8988T (cell line): Measurements from ENCODE around the gene EPN2.

ENCODE experiments used
- DNase-seq: peaks from one replicate; pipeline ENCODE4 v3.0.0; 2011

EPN2 gene

DNA sequence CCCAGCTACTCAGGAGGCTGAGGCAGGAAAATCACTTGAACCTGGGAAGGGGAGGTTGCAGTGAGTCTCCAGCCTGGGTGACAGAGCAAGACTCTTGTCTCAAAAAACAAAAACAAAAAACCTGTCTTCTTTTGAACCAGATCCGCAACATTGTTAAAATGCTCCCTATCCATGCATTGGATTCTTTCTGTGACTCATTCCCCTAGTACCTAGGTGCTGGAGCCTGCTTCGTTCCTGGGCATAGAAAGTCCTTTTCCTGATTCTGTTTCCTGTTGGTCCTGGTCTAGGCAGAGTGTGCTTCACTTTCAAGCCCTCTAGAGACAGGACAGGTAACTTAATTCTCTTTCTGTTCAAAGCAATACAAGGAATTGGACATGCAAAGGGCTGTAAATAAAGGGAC is 5.2 kb downstream of the EPN2 start:
- DNase-seq: no peak

- no peak for DNase-seq
Observed at GRCh38 chr17:19242926-19243325, 5.8 kb downstream of the EPN2 start.

GRCh38 chr17:19243838-19244237 is 6.7 kb downstream of the EPN2 start:
- DNase-seq: no peak

DNA sequence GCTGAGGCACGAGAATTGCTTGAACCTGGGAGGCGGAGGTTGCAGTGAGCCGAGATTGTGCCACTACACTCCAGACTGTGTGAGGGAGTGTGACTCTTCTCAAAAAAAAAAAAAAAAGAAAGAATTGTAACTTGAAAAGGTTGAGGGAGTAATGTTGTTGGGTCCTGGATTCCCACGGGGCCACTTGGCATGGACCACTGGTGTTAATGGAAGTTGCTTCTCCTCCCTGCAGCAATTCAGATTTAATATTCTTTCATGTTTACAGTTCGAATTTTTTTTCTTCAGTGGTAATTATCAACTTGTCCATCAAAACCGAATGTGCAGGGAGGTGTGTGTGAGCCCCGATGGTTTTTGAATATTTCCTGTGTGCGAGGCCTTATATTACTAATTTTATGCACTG is 7.2 kb downstream of the EPN2 start:
- no peak for DNase-seq

DNA sequence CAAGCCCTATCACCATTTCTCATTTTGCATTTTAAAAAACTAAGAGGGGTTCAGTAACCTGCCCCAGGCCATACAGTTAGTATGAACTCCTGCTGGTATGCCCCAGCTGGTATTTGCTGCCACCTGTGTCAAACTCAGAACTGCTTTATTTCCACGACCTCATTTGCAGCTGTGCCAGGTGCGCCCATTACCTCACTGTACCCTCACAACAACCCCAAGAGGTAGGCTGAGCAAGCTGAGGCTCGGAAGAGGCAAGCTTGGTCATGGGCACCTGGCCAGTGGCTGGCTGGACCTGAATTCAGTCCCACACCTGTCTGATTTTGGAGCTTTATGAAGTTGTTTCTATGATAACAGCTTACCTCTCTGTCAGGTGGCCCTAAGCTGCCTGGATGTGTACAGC is 7.6 kb downstream of the EPN2 start:
- no peak for DNase-seq

- no peak for DNase-seq
Observed at GRCh38 chr17:19247473-19247872, 10.3 kb downstream of the EPN2 start.

DNA sequence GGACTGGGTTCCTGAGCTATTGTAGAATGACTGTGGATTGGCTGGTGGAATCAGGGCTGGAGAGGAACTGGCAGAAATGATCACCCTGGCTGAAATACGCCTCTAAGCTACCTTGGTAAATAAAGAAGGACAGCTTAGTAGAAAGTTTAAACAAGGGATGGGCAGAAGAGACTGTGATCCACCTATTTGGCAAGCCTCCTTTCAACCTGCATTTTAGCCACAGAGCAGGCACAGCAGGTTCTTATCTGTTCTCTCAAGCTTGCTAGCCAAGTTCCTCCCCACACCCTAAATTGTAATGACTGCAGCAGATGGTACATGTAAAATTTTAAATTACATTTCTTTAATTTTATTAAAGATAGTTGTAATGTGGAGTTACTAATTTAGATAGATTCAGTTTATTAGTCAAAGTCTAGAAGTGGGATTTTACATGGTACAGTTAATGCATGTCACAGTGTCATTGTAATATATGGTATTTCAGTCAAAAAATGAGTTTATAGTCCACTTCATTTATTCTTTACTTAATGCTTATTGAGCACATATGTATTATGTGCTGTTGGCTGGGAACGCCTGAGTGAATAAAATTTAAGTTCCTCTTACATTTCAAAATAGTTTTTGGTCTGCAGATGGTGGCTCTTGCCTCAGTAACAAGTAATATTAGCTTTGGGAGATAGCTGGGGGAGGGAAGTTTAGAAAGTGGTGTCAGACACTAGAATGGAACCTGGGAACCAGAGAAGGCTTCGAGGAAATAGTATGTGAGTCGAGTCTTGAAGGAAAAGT is 11.2 kb downstream of the EPN2 start:
- no peak for DNase-seq

DNA sequence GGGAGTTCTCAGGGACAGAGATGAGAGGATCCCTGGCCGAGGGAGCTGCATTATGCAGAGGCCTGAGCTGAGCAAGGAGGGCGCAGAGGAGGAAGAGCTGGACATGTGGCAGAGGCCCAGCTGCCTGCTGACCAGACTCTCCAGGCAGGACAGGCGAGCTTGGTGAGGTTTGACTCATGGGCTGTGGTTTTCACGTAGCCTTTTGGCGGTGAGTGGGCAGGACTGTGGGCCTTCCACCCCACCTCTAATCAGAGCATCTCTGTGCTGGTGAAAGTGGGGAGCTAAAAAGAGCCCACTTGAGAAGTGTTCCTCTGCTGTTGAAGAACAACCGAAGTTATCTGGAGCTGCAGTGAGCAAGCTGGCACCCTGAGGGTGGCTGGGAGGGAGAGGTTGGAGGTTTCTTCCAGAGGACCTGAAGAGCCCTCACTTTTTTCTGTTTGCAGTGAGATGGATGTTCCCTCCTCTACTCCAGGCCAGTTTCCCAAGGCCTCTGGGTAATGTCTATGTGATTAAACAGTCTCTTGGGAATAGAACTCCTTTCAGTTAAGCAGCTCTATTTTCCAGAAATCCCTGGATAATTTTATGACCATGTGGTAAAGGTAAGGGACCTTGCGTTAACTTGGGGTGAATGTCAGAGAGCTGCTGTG is 11.9 kb downstream of the EPN2 start:
- no peak for DNase-seq

GRCh38 chr17:19249681-19250080 is 12.5 kb downstream of the EPN2 start:
- no peak for DNase-seq

DNA sequence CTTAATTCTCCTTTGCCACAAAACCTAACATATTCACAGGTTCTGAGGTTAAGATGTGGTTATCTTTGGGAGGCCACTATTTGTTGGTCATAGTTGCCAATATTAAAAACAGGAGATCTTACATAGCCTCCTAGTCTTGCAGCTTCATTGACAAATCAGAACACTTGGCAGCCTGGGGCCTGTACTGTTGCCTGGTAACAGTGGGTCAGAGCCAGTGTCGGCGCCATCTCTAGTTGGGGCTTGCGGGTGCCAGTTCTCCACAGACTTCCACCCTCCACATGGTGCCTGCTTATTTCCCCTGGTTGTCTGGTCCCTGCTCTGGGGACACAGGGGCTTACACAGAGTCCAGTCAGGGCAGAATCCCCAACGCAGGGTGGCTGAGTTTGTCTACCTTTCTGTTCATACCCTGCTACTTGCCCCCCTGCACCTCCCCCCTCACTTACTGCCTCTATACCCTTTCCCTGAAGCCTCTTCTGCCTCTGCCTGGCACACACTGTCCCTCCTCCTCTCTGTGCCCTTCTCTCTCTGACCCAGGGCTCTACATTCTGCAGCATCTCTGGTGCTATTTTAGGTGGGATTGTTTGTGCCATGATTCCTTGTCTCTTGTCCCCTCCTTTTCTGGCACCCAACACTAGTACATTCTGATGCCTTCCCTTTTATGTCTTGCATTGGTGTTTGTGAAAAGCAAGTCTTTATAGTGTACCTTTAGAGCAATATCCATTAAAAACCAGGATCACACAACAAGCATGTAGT is 13.4 kb downstream of the EPN2 start:
- no peak for DNase-seq

GRCh38 chr17:19253112-19253511 is 15.9 kb downstream of the EPN2 start:
- no peak for DNase-seq

DNA sequence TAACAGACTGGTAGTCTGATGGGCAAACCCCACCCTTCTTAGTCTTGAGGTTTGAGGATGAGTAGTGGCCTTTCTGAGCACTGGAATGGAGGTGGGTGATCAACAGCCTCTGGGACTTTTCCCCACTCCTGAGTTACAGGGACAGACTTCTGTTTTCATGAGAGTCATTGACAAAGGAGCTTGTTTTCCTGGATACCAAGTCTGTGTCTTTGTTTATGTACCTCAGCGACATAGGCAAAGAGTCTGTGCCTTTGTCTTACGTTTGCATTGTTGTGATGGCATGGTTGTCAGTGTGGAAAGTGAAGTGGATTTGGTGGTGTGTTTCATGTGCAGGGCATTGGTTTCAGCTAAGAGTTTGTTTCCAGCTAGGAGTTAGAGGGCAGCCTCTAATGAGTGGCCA is 17.5 kb downstream of the EPN2 start:
- DNase-seq: no peak

GRCh38 chr17:19255279-19255678 is 18.1 kb downstream of the EPN2 start:
- DNase-seq: no peak

DNA sequence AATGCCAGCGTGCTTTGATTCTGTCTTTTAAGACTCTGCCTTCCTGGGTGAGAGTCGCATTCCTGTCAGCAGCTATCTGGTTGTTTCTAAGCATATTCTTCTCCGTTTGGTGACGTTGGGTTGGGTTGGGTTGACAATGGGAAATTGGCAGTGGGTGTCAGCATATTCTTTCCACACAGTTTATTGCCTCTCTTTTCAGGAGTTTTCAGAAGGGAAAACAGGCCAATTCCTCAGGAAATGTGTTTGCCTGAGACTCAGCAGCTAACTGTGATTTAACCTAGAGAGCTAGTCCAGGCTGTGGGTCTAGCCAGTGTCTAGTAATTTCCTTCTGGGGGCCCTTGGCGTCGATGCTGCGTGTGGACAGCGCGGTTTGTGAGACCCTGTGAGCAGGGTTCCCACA is 21.2 kb downstream of the EPN2 start:
- no peak for DNase-seq

GRCh38 chr17:19260958-19261357 is 23.8 kb downstream of the EPN2 start:
- DNase-seq: no peak

DNA sequence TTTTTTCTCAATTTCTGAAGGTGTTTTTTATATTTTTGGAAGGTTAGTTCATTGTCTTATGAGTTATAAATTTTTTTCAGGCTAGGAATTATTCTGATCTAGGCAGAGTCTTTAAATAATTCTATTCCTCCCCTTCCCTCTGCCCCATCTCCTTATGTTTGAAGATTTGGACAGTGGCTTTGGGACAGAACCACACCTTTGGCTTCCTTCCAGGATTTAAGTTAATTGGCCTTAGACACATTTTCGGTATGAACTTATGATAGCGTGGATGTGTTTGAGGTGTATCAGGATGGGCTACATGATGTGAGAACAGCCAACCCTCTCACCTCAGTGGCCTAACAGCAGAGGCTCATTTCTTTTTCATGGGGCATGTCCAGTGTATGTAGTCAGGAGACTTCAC is 24.3 kb downstream of the EPN2 start:
- DNase-seq: no peak

DNA sequence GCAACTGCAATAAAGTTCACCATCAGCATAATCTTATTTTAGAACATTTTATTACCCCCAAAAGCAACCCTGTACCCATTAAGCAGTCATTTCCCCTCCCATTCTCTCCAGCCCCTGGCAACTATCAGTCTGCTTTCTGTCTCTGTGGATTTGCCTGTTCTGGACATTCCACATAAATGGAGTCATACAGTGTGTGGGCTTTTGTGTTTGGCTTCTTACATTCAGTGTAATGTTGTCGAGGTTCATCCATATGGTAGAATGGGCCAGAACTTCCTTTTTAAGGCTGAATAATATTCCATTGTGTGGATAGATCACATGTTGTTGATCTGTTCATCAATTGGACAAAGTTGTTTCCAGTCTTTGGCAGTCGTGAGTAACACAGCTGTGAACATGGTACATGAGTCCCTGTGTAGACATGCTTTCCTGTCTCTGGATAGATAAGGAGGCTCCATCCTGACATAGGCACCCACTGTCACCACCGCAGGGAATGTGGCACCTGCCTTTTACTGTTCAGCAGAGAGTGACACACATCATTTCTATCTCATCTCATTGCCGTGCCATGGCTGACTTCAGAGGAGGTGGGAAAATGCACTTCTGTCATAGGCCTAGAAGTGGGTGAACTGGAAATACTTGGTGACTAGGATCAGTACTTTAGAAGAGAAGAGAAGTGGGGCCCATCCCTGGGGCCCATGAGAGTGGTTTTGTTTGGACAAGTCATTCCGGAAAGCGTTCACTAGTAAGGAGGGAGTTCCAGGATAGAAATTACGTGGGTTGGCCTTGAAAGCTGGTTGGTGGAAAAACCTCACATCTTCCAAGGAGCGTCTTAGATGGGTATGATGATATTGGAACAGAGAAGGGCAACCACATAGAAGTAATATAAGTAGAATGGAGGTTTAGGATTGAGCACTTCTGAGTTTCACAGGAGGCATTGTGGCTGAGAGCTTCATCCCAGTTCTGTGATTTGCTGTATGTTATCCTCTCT is 25.8 kb downstream of the EPN2 start:
- no peak for DNase-seq

- no peak for DNase-seq
Observed at GRCh38 chr17:19263641-19264051, 26.5 kb downstream of the EPN2 start.

DNA sequence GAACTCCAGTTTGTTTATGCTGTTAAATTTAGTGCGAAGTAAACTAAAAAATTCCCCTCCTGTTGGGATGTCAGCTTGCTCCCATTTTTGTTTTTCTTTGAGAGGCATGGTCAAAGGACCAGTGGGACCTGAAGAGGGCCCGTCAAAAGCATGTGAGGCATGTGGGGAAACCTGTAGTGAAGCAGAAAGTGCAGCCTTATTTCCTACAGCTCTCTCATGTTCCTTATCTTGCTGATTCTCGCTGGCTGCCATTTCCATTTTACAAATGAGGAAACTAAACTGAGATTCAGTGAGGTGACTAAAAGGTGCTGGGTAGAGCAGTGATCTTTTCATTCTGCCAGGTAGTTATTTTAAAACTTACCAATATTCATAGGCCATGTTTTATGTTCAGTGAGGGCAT is 27.1 kb downstream of the EPN2 start:
- no peak for DNase-seq

DNA sequence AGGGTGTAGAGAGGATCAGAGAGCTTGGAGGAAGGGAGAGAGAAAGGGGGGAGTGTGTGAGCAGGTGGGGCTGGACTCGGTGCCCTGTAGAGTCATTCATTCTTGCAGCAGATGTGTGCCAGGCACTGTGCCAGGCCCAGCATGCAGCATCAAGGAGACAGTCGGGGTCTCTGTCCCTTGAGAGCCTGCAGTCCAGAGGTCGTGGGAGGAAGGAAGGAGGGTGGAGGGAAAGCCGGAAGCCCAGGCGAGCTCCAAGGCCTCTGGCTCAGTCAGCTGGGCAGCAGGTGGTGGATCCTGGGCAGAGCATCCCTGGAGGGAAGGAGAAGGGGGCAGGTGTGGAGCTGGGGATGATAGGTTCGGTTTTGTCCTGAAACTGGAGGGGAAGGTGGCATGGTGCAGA is 27.5 kb downstream of the EPN2 start:
- DNase-seq: no peak

DNA sequence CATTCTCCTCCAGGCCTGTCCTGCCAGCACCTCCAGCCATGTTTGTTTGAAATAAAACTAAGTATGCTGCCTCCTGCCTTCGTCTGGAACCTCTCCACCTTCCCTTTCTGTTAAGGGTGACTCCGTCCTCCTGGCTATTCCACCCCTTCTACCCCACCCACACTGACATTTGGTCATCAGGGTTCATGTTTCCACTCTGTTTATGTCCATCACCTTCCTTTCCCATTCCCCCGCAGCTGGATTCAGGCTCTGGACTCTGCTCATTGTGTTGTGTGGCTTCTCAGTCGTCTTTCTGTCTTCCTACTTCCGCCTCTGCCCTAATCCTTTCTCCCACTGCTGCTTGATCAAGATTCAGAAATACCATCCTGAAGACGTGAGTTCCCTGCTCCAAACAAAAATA is 28.6 kb downstream of the EPN2 start:
- DNase-seq: no peak

DNA sequence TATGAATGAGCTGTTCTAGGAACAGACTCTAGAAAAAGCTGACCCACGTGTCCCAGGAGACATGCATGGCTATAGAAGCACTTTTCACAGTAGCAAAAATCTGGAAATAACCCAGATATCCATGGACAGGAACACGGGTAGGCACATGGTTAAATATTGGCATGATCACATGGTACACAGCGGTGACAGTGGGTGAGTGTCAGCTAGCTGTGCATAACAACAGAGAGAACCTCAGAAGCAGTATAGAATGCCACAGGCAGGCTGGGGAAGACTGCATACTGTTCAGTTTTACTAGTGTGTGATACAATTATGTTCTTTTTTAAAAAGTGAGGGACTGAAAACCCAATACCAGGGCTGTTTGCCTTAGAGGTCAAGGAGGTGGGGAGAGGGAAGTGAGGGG is 31.4 kb downstream of the EPN2 start:
- DNase-seq: no peak

- DNase-seq: no peak
Observed at GRCh38 chr17:19269106-19269505, 31.9 kb downstream of the EPN2 start.
